HG02571 (cell line): ENCODE data around the gene MBOAT2.
"Not testable (repeated sequence)": the region's sequence is repeated elsewhere in the genome, so short reads cannot be mapped to it uniquely, and the experiment has no call there.

Source experiments
- ATAC-seq: cut with Tn5 transposase; IDR thresholded peaks from one replicate; pipeline ENCODE4 v1.9.1; 2021; ENCODE audit warnings: mild to moderate bottlenecking, moderate library complexity; ENCODE audit not compliant: unreplicated experiment

The MBOAT2 gene

DNA sequence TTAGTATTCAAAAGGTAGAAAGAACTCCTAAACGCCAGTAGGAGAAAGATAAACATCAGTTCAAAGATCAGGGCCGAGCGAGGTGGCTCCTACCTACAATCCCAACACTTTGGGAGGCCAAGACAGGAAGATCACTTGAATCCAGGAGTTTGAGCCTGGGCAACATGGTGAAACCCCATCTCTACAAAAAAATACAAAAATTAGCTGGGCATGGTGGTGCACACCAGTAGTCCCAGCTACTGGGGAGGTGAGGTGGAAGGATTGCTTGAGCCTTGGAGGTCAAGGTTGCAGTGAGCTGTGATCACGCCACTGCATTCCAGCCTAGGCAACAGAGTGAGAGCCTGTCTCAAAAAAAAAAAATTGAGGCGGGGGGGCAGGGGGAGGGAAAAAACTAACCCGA, 40.6 kb downstream of the MBOAT2 start:
- no peak for ATAC-seq

DNA sequence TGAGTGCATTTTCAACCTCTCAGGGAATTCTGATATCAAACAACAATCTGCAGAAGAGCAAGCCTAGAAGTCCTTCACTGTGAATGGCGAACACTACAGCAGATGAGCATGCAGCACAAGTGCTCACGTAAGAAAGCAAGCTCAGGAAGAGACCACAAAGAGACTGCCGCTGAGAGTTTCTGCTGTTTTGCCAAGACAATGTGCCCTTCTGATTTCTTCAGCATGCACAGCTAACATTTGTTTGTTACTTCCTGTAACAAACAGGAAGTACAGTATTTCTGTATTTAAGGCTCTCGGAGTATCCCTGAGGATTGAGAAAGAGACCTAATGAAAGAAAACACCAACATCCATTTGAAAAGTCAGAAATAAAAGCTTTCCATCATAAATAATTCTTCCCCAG, 45.9 kb downstream of the MBOAT2 start:
- ATAC-seq, result no peak

GRCh38 chr2:8956774-8957173, 46.7 kb downstream of the MBOAT2 start:
- no peak for ATAC-seq

GRCh38 chr2:8954990-8955389, 48.5 kb downstream of the MBOAT2 start:
- no peak for ATAC-seq

DNA sequence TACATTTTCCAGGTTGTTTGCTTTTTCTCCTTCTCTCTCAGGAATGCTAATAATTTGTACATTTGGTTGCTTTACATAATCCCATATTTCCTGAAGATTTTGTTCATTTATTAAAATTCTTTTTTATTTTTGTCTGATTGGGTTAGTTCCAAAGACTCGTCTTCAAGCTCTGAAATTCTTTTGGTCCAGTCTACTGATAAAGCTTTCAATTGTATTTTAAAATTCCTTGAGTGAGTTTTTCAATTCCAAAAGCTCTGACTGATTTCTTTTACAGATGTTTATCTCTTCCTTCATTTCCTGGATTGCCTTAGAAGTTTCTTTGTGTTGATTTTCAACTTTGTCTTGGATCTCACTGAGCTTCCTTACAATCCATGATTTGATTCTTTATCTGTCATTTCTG, 50.0 kb downstream of the MBOAT2 start:
- no peak for ATAC-seq

DNA sequence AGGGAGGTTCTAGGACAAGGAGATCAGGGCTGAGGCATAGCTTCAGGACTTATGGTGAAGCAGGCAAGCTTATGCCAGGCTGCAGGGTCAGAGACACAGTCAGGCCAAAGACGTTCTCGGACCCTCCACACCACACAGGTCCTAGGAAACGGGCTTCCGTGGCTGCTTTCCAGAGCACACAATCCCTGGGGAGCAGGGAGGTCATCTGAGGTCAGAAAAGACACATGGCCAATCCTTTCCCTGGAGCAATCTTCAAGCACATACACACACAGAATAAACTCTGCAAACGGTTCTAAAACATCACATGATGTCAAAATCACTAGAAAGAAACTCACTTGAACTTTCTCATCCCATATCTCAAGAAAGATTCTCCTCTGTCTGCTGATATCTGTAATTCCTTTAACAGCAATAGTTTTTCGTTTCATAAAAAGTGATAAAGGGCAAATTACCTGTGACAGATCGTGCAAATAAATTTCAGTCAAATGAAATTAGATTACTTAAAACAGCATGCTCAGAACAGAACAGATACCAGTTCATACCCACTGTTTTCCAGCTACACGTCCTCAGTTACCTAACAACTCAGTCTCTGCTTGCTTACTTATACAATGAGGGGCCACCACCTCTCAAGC, 63.9 kb downstream of the MBOAT2 start:
- no peak for ATAC-seq

DNA sequence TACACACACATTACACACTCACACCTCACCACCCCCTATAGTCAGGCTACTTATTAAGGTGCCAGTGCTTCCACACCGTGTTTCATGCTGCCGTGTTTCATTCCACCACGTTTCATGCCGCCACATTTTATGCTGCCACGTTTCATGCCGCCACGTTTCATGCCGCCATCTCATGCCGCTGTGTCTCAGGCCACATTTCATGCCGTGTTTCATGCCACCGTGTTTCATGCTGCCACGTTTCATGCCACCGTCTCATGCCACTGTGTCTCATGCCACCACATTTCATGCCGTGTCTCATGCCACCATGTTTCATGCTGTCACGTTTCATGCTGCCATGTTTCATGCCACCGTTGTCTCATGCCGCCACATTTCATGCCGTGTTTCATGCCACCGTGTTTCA, 65.1 kb downstream of the MBOAT2 start:
- no peak for ATAC-seq

- ATAC-seq, result no peak
Measured at GRCh38 chr2:8935982-8936381, 67.5 kb downstream of the MBOAT2 start.

DNA sequence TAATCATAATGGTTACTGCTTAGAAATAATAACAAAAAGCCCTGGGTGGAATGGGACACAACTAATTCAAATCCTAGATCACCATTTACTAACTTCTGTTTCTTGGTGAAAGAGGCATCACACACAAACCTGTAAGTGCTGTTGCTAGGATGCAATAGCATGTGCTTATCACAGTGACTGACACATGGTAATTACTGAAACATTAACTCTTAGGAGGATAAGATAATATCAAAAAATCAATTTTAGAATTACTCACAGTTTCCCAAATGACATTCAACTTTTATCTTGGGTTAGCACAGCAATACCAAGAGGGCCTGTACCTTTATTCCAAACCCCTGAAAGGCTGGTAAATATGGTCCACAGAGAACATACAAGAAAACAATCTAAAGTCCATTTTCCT, 69.1 kb downstream of the MBOAT2 start:
- no peak for ATAC-seq

- ATAC-seq, result no peak
Measured at GRCh38 chr2:8932702-8933101, 70.8 kb downstream of the MBOAT2 start.

GRCh38 chr2:8930185-8930584, 73.3 kb downstream of the MBOAT2 start:
- not testable (repeated sequence) for ATAC-seq

GRCh38 chr2:8929128-8929527, 74.4 kb downstream of the MBOAT2 start:
- no peak for ATAC-seq

DNA sequence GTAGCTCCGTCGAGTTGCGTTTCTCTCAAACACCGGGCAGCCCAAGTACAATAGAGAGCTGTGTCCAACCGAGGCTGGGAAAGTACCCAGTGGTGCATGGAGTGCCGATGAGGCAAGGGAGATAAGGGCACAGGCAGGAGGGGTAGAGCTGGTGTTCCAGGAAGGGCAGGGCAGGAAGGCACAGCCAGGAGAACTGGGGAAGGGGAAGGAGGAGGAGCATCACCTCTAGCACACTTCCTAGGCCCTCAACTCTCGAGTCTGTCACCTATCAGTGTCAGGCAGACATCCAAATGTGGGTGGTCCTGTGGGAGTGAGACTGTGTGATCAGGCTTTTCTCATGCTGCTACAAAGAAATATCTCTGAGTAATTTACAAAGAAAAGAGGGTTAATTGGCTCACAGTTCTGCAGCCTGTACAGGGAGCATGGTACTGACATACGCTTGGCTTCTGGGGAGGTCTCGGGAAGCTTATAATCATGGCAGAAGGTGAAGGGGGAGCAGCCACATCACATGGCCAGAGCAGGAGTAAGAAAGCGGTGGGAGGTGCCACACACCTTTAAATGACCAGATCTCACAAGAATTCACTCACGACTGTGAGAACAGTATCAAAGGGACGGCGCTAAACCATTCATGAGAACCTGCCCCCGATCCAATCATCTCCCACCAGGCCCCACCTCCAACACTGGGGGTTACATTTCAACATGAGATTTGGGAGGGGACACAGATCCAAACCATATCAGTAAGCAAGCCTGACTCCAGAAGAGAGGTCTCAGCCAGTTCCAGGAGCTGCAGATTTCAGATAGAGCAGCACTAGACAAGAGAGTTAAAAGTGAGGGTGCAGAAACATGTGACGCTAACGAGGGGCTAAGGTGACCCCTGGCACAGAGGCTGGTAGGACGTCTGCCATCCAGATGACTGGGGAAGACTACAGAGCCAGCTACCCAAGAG, 75.7 kb downstream of the MBOAT2 start:
- no peak for ATAC-seq

DNA sequence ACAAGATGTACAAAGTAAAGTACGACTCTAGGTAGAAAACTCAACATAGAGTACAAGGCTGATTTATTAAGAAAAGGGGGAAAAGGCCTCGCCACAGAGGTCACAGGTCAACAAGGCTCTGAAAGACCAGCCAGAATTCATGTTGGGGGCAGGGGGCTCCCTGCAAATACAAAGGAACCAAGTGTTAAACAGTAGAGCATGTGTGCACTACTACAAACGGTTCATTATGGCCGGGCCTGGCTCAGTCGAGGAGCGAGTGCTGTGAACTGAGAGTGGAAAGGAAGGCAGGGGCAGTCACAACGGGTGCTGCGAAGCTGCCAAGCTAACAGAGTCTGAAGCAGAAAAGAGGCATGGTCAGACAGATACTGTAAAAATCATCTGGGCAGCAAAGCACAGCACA, 77.1 kb downstream of the MBOAT2 start:
- ATAC-seq, result no peak

GRCh38 chr2:8925411-8925810, 78.1 kb downstream of the MBOAT2 start:
- no peak for ATAC-seq

GRCh38 chr2:8923183-8923582, 80.3 kb downstream of the MBOAT2 start:
- ATAC-seq, result no peak

GRCh38 chr2:8922431-8922830, 81.1 kb downstream of the MBOAT2 start:
- ATAC-seq, result no peak

DNA sequence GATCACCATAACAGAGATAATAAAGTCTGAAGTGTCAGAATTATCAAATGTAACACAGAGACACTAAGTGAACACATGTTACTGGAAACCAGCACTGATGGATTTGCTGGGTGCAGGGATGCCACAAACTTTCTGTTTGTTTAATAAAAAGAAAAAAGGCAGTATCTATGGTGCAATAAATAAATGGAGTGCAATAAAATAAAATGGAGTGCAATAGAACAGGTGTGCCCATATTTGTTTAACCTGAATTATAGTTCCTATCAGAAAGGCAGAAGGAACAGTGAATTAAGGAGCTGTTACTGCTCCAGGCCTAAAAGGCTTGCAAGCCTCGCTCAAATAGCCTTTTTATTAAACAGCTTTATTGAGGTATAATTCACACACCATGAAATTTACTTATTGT, 85.1 kb downstream of the MBOAT2 start:
- no peak for ATAC-seq

GRCh38 chr2:8915941-8916340, 87.5 kb downstream of the MBOAT2 start:
- ATAC-seq, result no peak

- not testable (repeated sequence) for ATAC-seq
Measured at GRCh38 chr2:8913767-8914166, 89.7 kb downstream of the MBOAT2 start.

DNA sequence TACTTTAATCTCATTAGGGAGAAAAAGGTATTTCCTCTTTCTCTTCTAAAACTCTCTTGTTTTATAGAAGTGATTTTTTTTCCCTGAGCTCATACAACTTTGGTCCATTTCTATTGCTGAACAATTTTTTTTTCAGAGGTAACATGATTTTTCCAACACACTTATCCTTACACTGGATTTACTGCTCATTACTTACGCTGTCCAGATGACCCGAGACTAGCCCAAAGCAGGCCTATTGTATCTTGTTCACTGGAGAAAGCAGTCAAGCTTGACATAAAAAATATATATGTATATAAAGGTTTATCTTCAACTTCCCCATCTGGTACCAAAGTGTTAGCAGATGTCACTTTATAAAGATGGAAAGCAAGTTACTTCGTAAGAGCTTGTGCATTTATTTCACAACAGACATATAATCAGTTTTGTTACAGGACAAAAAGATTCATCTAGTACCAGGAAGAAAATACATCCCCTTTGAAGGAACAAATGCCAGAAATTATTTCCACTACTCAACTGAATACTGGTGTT, 95.7 kb downstream of the MBOAT2 start:
- no peak for ATAC-seq

DNA sequence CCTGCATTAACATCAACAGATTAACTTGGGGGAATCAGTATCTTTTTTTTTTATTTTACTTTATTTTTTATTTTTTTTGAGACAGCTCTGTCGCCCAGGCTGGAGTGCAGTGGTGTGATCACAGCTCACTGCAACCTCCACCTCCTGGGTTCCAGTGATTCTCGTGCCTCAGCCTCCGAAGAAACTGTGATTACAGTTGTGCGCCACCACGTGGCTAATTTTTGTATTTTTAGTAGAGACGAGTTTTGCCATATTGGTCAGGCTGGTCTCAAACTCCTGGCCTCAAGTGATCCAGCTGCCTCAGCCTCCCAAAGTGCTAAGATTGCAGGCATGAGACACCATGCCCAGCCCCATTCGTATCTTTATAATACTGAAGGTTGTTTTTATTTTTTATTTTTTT, 99.6 kb downstream of the MBOAT2 start:
- ATAC-seq, result not testable (repeated sequence)
